WERI-Rb-1 (cell line): Measurements from ENCODE around the gene C9orf43.
"Not testable (repeated sequence)": the region's sequence is repeated elsewhere in the genome, so short reads cannot be mapped to it uniquely, and the experiment has no call there.

Experiments used
- DNase-seq: peaks from one replicate; pipeline ENCODE4 v3.0.0-alpha.2; 2020
- H3K27ac ChIP-seq: fragments of 250-450 bp; sonication (Bioruptor Pico); 2 replicates; pipeline ENCODE4 v1.5.1; 2020; ENCODE audit warnings: mild to moderate bottlenecking, moderate library complexity
- H3K27me3 ChIP-seq: fragments of 250-450 bp; sonication (Bioruptor Pico); 2 replicates; pipeline ENCODE4 v1.5.1; 2021; ENCODE audit warnings: mild to moderate bottlenecking, low read depth, moderate library complexity; ENCODE audit not compliant: insufficient read depth, severe bottlenecking
- H3K36me3 ChIP-seq: fragments of 250-450 bp; sonication (Bioruptor Pico); 2 replicates; pipeline ENCODE4 v1.5.1; 2020; ENCODE audit warnings: mild to moderate bottlenecking, moderate library complexity
- H3K4me3 ChIP-seq: 2 replicates; pipeline ENCODE4 v1.5.1; 2011; ENCODE audit warnings: low read depth, mild to moderate bottlenecking, control low read depth, low read length
- H3K9me3 ChIP-seq: fragments of 250-450 bp; sonication (Bioruptor Pico); 2 replicates; pipeline ENCODE4 v1.5.1; 2021; ENCODE audit warnings: mild to moderate bottlenecking, moderate library complexity; ENCODE audit not compliant: severe bottlenecking
- TF ChIP-seq, protein P1 (sequence below): IDR thresholded peaks from 2 replicates; pipeline ENCODE4 v1.5.1; 2011; ENCODE audit warnings: low read depth, mild to moderate bottlenecking, control low read depth, inconsistent platforms, low read length

The C9orf43 gene

DNA sequence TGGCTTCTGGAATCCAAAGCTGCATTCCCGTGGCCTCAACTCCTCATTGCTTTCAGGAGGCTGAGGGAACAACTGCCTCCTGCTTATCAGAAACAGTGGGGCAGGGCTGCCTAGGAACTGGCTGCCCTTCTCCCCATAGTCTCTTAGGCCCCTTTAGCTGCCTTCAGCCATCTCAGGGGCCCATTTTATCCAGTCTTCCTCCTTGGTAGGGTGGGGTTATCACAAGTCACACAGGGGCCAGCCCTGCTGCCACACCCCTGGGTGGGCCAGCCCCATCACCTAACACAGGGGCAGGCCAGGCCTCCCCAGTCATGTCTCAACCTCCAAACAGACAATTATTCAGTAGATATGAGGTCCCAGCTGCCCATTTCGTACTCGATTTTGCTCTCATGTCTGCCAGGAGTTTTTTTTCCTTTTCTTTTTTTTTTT lies 13.3 kb upstream of the C9orf43 start:
- Histone ChIP-seq H3K36me3 (peaks cover 23% of the 10 kb centered on the region), H3K9me3 (no peaks in the 10 kb centered on the region), H3K27ac (no peak overlapping the region), H3K4me3 (no peak overlapping the region), H3K27me3 (no peaks in the 10 kb centered on the region)
- TF ChIP-seq, protein P1, sequence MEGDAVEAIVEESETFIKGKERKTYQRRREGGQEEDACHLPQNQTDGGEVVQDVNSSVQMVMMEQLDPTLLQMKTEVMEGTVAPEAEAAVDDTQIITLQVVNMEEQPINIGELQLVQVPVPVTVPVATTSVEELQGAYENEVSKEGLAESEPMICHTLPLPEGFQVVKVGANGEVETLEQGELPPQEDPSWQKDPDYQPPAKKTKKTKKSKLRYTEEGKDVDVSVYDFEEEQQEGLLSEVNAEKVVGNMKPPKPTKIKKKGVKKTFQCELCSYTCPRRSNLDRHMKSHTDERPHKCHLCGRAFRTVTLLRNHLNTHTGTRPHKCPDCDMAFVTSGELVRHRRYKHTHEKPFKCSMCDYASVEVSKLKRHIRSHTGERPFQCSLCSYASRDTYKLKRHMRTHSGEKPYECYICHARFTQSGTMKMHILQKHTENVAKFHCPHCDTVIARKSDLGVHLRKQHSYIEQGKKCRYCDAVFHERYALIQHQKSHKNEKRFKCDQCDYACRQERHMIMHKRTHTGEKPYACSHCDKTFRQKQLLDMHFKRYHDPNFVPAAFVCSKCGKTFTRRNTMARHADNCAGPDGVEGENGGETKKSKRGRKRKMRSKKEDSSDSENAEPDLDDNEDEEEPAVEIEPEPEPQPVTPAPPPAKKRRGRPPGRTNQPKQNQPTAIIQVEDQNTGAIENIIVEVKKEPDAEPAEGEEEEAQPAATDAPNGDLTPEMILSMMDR, result no peak
- DNase-seq, result no peak

DNA sequence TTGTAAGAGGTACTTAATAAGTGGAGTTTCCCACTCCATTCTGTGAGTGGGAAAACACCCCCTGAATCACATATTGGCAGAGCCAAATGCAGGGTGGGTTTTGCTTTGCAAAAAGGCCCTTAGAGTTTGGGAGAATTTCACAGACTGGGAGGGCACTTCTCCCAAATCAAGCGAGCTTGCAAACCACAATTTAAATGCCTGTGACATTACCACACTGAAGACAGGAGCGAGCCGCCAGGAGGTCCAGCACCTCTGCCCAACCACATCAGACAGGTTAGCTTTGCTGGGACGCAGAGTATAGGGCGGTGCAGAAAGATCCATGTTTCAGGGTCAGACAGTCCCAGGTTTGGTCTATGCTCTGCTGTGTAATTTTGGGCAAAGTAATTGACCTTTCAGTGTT lies 11.8 kb upstream of the C9orf43 start:
- Histone ChIP-seq H3K36me3 (peaks cover 12% of the 10 kb centered on the region), H3K9me3 (no peaks in the 10 kb centered on the region), H3K27ac (no peak overlapping the region), H3K27me3 (no peaks in the 10 kb centered on the region), H3K4me3 (no peak overlapping the region)
- DNase-seq, result no peak
- TF ChIP-seq, protein P1, result no peak

DNA sequence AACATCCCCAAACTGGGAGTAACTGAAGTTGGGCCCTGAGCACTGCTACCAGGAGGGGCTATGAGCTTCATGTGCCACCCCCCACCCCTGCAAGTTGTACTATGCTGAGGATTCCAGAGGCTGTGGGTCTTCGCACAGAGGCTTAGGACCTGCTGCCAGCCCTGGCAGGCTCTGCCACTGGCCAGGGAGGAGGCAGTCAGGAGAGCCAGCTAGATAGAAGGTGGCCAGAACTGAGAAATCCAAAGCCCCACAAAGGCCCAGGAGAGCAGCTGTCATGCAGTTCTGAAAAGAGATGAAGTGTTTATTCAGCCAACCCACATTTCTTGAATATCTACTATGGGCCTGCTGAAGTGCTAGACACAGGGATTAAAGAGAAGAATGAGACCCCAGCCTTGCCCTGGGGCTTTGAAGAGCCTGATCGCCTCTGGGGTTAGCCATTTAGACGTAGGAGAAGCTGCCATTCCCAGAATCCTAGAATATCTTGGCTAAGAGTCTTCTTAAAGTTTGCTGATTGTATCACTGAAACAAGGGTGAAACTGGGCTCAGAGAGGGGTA lies 10.8 kb upstream of the C9orf43 start:
- no peaks in the 10 kb centered on the region for H3K9me3 ChIP-seq
- no peak overlapping the region for H3K27ac ChIP-seq
- no peak overlapping the region for H3K4me3 ChIP-seq
- DNase-seq, result no peak
- no peaks in the 10 kb centered on the region for H3K27me3 ChIP-seq
- H3K36me3 ChIP-seq, result peaks cover 12% of the 10 kb centered on the region
- TF ChIP-seq, protein P1, result no peak

DNA sequence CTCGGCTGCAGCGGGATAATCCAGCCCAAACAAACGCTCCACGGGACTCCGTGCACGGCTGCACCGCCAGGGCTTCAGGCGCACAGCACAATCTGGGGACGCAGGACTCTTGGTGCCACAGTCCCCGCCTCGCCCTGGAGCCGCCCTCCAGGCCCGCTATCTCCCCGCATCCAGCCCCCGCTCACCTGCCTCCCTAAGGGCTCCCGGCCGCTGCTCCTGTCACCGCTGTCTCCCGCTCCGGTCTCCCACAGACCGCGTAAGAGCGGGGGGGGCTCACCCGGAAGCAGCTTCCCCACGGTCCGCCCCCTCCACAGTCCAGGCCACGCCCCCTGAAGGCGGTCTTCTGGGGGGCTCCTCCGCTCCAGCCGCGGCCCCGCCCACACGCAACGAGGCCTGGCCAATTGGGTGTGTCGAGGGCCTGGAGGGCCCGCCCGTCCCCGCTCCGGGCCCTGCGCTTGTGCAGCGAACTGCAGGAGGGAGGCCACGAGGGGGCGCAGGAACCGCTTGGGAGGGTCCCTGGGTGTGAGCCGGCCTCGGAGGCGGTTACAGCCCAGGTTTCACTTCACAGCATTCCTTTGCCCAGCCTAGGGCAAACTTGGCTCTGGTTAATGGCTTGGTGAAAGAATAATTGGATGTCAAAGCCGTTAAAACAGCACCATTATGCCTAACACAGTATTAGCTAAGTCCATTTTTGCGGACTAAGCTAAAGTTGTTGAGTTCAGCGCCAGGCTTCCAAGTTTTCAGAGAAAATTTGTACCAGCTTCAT lies 9.3 kb upstream of the C9orf43 start, which contains the start of gene ALAD:
Gene ALAD (minus strand): TSS at position 258 of the 766 bp plus-strand sequence. CDS start 7,725 bp downstream, outside the sequence.
- no peaks in the 10 kb centered on the region for H3K27me3 ChIP-seq
- TF ChIP-seq, protein P1, result peak; percentile 98
- H3K36me3 ChIP-seq, result peaks cover 7% of the 10 kb centered on the region
- H3K4me3 ChIP-seq, result peak within 1 kb of the TSS; percentile 92
- no peaks in the 10 kb centered on the region for H3K9me3 ChIP-seq
- peak within 1 kb of the TSS; percentile 40 for H3K27ac ChIP-seq
- peak; percentile 100 for DNase-seq

DNA sequence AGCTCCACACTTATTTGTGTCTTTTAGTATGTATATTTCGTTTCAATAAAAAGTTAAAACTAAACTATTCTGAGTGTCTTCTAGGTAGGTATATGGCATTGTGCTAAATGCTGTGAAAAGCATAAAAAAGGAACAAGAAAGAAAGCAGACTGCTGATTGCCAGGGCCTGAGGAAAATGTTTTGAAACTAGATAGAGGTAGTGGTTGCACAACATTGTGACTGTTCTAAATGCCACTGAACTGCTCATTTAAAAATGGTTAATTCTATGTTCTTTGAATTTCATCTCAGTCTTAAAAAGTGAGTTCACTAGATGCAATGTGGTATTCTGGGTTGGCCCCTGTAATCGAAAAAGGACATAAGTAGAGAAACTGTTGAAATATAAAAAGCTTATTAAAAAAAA lies 6.9 kb upstream of the C9orf43 start:
- Histone ChIP-seq H3K36me3 (peaks cover 25% of the 10 kb centered on the region), H3K27ac (no peak overlapping the region), H3K27me3 (no peaks in the 10 kb centered on the region), H3K9me3 (no peaks in the 10 kb centered on the region), H3K4me3 (no peak overlapping the region)
- DNase-seq, result no peak
- TF ChIP-seq, protein P1, result no peak

DNA sequence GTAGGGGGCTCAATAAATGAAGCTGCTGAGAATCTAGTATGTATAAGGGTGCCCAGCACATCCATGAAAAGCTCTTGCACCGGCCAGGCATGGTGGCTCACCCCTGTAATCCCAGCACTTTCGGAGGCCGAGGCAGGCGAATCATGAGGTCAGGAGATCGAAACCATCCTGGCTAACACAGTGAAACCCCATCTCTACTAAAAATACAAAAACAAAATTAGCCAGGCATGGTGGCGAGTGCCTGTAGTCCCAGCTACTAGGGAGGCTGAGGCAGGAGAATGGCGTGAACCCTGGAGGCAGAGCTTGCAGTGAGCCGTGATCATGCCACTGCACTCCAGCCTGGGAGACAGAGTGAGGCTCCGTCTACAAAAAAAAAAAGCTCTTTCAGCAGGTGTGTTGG lies 4.2 kb upstream of the C9orf43 start:
- not testable (repeated sequence) for H3K9me3 ChIP-seq, H3K27me3 ChIP-seq, H3K4me3 ChIP-seq, DNase-seq
- Histone ChIP-seq H3K27ac (peak overlapping the region; percentile 36), H3K36me3 (peaks cover 39% of the 10 kb centered on the region)
